ENCODE data around the gene MED31.
"Not testable (repeated sequence)": the region's sequence is repeated elsewhere in the genome, so short reads cannot be mapped to it uniquely, and the experiment has no call there.

The MED31 gene

GRCh38 chr17:6596081-6596480 lies 55.3 kb downstream of the MED31 start:
- no peak for TF ChIP-seq EZH2 (optimal IDR thresholded peaks at IDR 0.05; ENCODE audit: low read depth, low read length)
- Histone ChIP-seq H3K9me2 (replicated peaks; ENCODE audit: insufficient read depth, low read length) (no peaks in the 10 kb centered on the region), H3K79me2 (ENCODE audit: low read length) (no peaks in the 10 kb centered on the region), H3K9ac (ENCODE audit: low read length) (no peak overlapping the region), H3F3A (ENCODE audit: insufficient read depth, low read length) (no peaks in the 10 kb centered on the region), H2AFZ (ENCODE audit: low read length) (no peak overlapping the region), H4K20me1 (ENCODE audit: insufficient read depth, low read length) (no peaks in the 10 kb centered on the region), H3K27me3 (replicated peaks; ENCODE audit: insufficient read depth, low read length) (no peaks in the 10 kb centered on the region), H3K4me1 (ENCODE audit: low read length) (no peaks in the 10 kb centered on the region), H3K4me3 (ENCODE audit: low read length) (no peak overlapping the region), H3K4me2 (ENCODE audit: low read depth, low read length) (no peak overlapping the region), H3K27ac (ENCODE audit: low read length) (no peak overlapping the region), H3K36me3 (replicated peaks; ENCODE audit: insufficient read depth, low read length) (no peaks in the 10 kb centered on the region), H3K9me3 (replicated peaks; ENCODE audit: insufficient read depth, low read length) (no peaks in the 10 kb centered on the region)
- DNase-seq, result no peak

GRCh38 chr17:6593371-6593770 lies 58.0 kb downstream of the MED31 start:
- H3K36me3 ChIP-seq (replicated peaks; ENCODE audit: insufficient read depth, low read length); H3F3A ChIP-seq (ENCODE audit: insufficient read depth, low read length); H3K9me2 ChIP-seq (replicated peaks; ENCODE audit: insufficient read depth, low read length); H3K27me3 ChIP-seq (replicated peaks; ENCODE audit: insufficient read depth, low read length); H3K9ac ChIP-seq (ENCODE audit: low read length); H3K9me3 ChIP-seq (replicated peaks; ENCODE audit: insufficient read depth, low read length); DNase-seq; H3K4me2 ChIP-seq (ENCODE audit: low read depth, low read length); H2AFZ ChIP-seq (ENCODE audit: low read length); H3K27ac ChIP-seq (ENCODE audit: low read length); H3K79me2 ChIP-seq (ENCODE audit: low read length); H3K4me1 ChIP-seq (ENCODE audit: low read length); H4K20me1 ChIP-seq (ENCODE audit: insufficient read depth, low read length); H3K4me3 ChIP-seq (ENCODE audit: low read length): not testable (repeated sequence)

All from MM.1S (cell line).